ENCODE measurements around the gene UNK. TPM values are rescaled to one million over a fixed set of nuclear protein-coding genes. Genes with fewer than 3 reads are reported as not detected.
A peak's percentile ranks its signal among the peaks of the same experiment; 100 is the strongest.

Gene UNK
- total RNA-seq, 6 donors from 2014 or later = 22.4 to 97.4 (median 31.4) TPM

DNA sequence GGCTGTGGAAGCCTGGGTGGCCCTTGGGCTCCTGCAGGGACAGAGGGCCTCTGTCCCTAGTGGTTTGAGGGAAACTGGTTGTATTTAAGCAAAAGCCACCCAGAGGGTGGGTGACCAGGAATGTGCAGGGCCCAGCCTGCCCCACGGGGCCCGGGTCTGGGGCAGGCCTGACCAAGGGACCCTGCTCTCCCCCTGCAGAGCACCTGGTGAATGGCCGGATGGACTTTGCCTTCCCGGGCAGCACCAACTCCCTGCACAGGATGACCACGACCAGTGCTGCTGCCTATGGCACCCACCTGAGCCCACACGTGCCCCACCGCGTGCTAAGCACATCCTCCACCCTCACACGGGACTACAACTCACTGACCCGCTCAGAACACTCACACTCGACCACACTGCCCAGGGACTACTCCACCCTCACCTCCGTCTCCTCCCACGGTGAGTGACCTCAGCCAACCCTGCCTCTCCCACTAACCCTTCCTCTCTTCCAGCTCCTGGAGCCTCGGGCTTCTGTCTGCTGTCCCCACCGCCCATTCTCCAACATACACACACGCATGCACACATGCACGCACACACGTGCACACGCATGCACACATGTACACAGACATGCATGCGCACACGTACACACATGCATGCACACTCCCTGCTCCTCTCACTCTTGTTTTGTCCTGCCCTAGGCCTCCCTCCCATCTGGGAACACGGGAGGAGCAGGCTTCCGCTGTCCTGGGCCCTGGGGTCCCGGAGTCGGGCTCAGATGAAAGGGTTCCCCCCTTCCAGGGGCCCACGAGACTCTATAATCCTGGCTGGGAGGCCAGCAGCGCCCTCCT lies 30.0 kb upstream of the UNK start:
- 82 to 83% methylated on average over 22 to 26 of the region's 27 CpGs for WGBS, 2 donors
- Histone ChIP-seq H3K27ac (peak overlapping the region in 2 of 4 donors; percentile 61 to 76), H3K27me3 (no peaks in the 10 kb centered on the region), H3K9me3 (no peaks in the 10 kb centered on the region), H3K4me1 (peaks cover 14 to 30% (median 22%) of the 10 kb centered on the region in 4 donors), H3K4me3 (peak overlapping the region in 2 of 4 donors; percentile 54 to 55), H3K36me3 (peaks cover 3 to 52% (median 15%) of the 10 kb centered on the region in 4 donors)
- TF ChIP-seq EP300 (IDR thresholded peaks at IDR 0.05) = no peak
- TF ChIP-seq POLR2AphosphoS5 (IDR thresholded peaks at IDR 0.05) = no peak
- TF ChIP-seq POLR2A (IDR thresholded peaks at IDR 0.05) = no peak
- TF ChIP-seq, protein P1, sequence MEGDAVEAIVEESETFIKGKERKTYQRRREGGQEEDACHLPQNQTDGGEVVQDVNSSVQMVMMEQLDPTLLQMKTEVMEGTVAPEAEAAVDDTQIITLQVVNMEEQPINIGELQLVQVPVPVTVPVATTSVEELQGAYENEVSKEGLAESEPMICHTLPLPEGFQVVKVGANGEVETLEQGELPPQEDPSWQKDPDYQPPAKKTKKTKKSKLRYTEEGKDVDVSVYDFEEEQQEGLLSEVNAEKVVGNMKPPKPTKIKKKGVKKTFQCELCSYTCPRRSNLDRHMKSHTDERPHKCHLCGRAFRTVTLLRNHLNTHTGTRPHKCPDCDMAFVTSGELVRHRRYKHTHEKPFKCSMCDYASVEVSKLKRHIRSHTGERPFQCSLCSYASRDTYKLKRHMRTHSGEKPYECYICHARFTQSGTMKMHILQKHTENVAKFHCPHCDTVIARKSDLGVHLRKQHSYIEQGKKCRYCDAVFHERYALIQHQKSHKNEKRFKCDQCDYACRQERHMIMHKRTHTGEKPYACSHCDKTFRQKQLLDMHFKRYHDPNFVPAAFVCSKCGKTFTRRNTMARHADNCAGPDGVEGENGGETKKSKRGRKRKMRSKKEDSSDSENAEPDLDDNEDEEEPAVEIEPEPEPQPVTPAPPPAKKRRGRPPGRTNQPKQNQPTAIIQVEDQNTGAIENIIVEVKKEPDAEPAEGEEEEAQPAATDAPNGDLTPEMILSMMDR (IDR thresholded peaks at IDR 0.05) = no peak
- DNase-seq (no peak), ATAC-seq (ENCODE audit: low FRiP score in 2 of 2) (no peak)

DNA sequence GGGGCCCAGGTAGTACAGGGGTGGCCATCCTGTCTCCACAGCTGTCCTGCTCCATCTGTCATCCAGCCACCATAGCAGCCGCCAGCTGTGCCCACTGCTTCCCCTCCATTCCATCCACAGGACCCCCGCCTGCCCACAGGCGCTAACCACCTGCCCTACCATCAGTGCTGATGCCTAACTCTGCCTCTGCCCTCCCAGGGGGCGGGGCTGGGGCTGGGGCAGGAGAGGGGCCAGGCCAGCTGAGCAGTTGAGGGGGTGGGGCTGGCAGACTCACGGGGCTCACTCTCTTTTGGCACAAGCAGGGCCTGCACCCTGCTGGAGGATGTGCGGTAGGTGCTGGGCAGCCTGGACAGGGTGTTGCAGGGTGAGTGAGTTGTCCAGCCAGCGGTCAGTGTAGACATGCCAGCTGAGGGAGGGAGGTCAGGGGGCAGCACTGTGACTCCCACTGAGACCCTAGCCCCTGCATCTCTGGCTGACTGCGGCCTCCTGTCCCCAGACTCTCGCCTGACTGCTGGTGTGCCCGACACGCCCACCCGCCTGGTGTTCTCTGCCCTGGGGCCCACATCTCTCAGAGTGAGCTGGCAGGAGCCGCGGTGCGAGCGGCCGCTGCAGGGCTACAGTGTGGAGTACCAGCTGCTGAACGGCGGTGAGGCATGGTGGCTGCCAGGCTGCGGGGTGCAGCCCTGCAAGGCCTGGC lies 29.3 kb upstream of the UNK start:
- Histone ChIP-seq H3K36me3 (peaks cover 3 to 51% (median 15%) of the 10 kb centered on the region in 4 donors), H3K4me3 (no peak overlapping the region), H3K9me3 (no peaks in the 10 kb centered on the region), H3K27me3 (no peaks in the 10 kb centered on the region), H3K4me1 (peaks cover 14 to 23% (median 19%) of the 10 kb centered on the region in 4 donors), H3K27ac (no peak overlapping the region)
- ATAC-seq (ENCODE audit: low FRiP score in 2 of 2) (no peak), DNase-seq (peak in 1 of 2 donors; percentile 85)
- WGBS, 2 donors = 83 to 86% methylated on average over 6 to 20 of the region's 20 CpGs
- TF ChIP-seq POLR2A (IDR thresholded peaks at IDR 0.05) (no peak), EP300 (IDR thresholded peaks at IDR 0.05) (no peak), POLR2AphosphoS5 (IDR thresholded peaks at IDR 0.05) (no peak)
- TF ChIP-seq, protein P1 (IDR thresholded peaks at IDR 0.05) = no peak

DNA sequence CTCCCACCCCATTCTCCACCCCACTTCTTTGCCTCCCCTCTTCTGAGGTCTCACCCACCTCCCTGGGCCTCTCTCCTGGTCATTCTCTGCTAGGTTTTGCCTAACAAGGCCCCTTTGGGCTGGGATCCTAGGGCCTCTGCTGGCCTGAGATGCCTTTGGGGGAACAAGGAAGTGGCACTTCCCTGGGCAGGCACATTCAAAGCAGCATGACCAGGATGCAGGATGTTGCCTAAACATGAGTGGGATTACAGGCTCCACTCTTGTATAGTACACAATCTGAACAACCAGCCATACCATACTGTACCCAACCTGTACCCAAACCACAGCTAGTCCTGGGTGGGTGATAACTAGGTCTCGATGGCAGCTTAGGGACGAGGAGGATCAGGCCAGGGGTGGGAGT lies 28.6 kb upstream of the UNK start:
- no peak for DNase-seq
- Histone ChIP-seq H3K4me1 (peaks cover 14 to 23% (median 19%) of the 10 kb centered on the region in 4 donors), H3K9me3 (no peaks in the 10 kb centered on the region), H3K27ac (no peak overlapping the region), H3K27me3 (no peaks in the 10 kb centered on the region), H3K36me3 (peaks cover 3 to 46% (median 15%) of the 10 kb centered on the region in 4 donors), H3K4me3 (no peak overlapping the region)
- WGBS, 2 donors = 80 to 96% methylated on average over 2 of the region's 2 CpGs
- no peak for ATAC-seq (ENCODE audit: low FRiP score in 2 of 2)
- TF ChIP-seq POLR2A (IDR thresholded peaks at IDR 0.05) (no peak), POLR2AphosphoS5 (IDR thresholded peaks at IDR 0.05) (no peak), EP300 (IDR thresholded peaks at IDR 0.05) (no peak)
- TF ChIP-seq, protein P1 (IDR thresholded peaks at IDR 0.05) = no peak

DNA sequence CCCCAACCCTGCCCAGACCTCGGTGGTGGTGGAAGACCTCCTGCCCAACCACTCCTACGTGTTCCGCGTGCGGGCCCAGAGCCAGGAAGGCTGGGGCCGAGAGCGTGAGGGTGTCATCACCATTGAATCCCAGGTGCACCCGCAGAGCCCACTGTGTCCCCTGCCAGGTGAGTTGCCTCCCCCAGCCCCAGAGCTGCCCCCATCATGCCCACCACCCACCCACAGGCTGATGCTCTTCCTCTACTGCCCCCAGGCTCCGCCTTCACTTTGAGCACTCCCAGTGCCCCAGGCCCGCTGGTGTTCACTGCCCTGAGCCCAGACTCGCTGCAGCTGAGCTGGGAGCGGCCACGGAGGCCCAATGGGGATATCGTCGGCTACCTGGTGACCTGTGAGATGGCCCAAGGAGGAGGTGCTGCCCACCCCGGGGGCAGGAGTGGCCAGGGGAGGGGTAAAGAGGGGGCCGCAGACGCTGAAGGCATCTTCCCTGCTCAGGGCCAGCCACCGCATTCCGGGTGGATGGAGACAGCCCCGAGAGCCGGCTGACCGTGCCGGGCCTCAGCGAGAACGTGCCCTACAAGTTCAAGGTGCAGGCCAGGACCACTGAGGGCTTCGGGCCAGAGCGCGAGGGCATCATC lies 28.0 kb upstream of the UNK start:
- Histone ChIP-seq H3K9me3 (no peaks in the 10 kb centered on the region), H3K27me3 (no peaks in the 10 kb centered on the region), H3K4me1 (peaks cover 14 to 23% (median 19%) of the 10 kb centered on the region in 4 donors), H3K36me3 (peaks cover 3 to 46% (median 15%) of the 10 kb centered on the region in 4 donors), H3K4me3 (no peak overlapping the region), H3K27ac (no peak overlapping the region)
- ATAC-seq (ENCODE audit: low FRiP score in 2 of 2) (no peak), DNase-seq (no peak)
- TF ChIP-seq POLR2A (IDR thresholded peaks at IDR 0.05) = no peak
- no peak for TF ChIP-seq EP300 (IDR thresholded peaks at IDR 0.05)
- TF ChIP-seq POLR2AphosphoS5 (IDR thresholded peaks at IDR 0.05) = no peak
- TF ChIP-seq, protein P1 (IDR thresholded peaks at IDR 0.05) = no peak
- WGBS, 2 donors = 93 to 94% methylated on average over 3 to 27 of the region's 29 CpGs

All from upper lobe of left lung (tissue), 6 donors.